SK-N-MC (cell line): Measurements from ENCODE around the gene EEF1A1.
"Not testable (repeated sequence)": the region's sequence is repeated elsewhere in the genome, so short reads cannot be mapped to it uniquely, and the experiment has no call there.

ENCODE experiments used
- DNase-seq: peaks from one replicate; pipeline ENCODE4 v3.0.0-alpha.2; 2011; ENCODE audit warnings: low read depth, low spot score
- H3K27ac ChIP-seq: fragments of 200-600 bp; sonication (generic); 2 replicates; pipeline ENCODE4 v1.5.1; 2016; ENCODE audit warnings: mixed run types
- H3K36me3 ChIP-seq: fragments of 200-600 bp; sonication (generic); 2 replicates; pipeline ENCODE4 v1.6.1; 2017; ENCODE audit warnings: antibody characterized with exemption, low read length, mixed read lengths; ENCODE audit not compliant: insufficient read depth
- H3K4me3 ChIP-seq: fragments of 200-600 bp; sonication (generic); 2 replicates; pipeline ENCODE4 v1.5.1; 2016
- H3K9ac ChIP-seq: fragments of 200-600 bp; sonication (generic); 2 replicates; pipeline ENCODE4 v1.8.0; 2017; ENCODE audit warnings: mixed run types, mixed read lengths; ENCODE audit not compliant: insufficient read length
- H3K9me3 ChIP-seq: fragments of 200-600 bp; sonication (generic); 2 replicates; pipeline ENCODE4 v1.6.1; 2017; ENCODE audit warnings: low read depth, mild to moderate bottlenecking, antibody characterized with exemption, low read length, moderate library complexity, mixed read lengths
- EZH2 ChIP-seq: fragments of 200-600 bp; sonication (generic); IDR thresholded peaks from one replicate; pipeline ENCODE4 v1.6.1; 2017; ENCODE audit warnings: antibody characterized with exemption
- FOXP2 ChIP-seq: optimal IDR thresholded peaks from 2 replicates; pipeline ENCODE3; 2011; ENCODE audit warnings: mild to moderate bottlenecking, moderate library complexity; ENCODE audit not compliant: insufficient read depth; ENCODE audit errors: extremely low read length, control extremely low read depth
- POLR2AphosphoS5 ChIP-seq: IDR thresholded peaks from 2 replicates; pipeline ENCODE4 v1.6.1; 2012; ENCODE audit warnings: mild to moderate bottlenecking, low read depth, low read length, borderline replicate concordance

EEF1A1 gene

GRCh38 chr6:73525546-73526330, 4.9 kb upstream of the EEF1A1 start:
- Histone ChIP-seq H3K36me3 (no peaks in the 10 kb centered on the region; the same call in 1 of the 2 replicates), H3K4me3 (no peak overlapping the region), H3K9ac (no peak overlapping the region), H3K9me3 (peaks cover 4% of the 10 kb centered on the region; the same call in 1 of the 2 replicates), H3K27ac (no peak overlapping the region)
- TF ChIP-seq FOXP2 (no peak), POLR2AphosphoS5 (no peak), EZH2 (no peak)
- DNase-seq = no peak

- H3K27ac ChIP-seq = peak overlapping the region; percentile 4; the same call in 1 of the 2 replicates
- peaks cover 22% of the 10 kb centered on the region for H3K36me3 ChIP-seq
- DNase-seq = no peak
- H3K9ac ChIP-seq = no peak overlapping the region
- TF ChIP-seq EZH2 = no peak
- TF ChIP-seq FOXP2 = no peak
- no peak for TF ChIP-seq POLR2AphosphoS5
- H3K9me3 ChIP-seq = peaks cover 13% of the 10 kb centered on the region; the same call in 1 of the 2 replicates
- H3K4me3 ChIP-seq = no peak overlapping the region
Measured at GRCh38 chr6:73523434-73524123, 2.7 kb upstream of the EEF1A1 start.

DNA sequence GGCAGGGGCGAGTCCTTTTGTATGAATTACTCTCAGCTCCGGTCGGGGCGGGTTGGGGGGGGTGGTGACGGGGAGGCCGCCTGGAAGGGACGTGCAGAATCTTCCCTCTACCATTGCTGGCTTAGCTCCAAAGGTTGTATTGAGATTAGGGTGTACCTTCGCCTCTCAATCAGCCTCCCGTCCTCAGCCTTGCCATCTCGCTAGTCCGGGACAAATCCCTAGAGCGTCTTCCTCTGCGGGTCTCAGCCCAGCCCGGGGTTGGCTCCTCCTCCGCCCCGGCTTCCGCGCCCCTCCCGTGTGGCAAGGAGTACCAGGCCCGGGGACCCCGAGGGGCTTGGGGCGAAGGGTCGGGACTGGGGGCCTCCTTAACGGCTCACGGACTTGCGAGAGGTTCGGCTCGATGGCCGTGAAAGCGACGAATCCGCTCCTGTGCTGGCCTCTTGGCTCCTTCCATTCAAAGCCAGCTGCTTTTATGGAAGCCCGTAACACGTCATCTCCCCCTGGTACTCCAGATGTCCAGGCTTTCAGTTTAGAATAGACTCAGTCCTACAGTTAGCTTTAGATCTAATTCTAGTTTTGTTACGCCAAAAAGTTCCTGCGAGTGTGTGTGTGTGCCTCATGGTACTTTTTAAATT, 636 bp upstream of the EEF1A1 start:
- Histone ChIP-seq H3K9ac (peak overlapping the region; percentile 82), H3K9me3 (peaks cover 13% of the 10 kb centered on the region; the same call in 1 of the 2 replicates), H3K4me3 (peak overlapping the region; percentile 78), H3K36me3 (peaks cover 42% of the 10 kb centered on the region), H3K27ac (peak overlapping the region; percentile 93)
- no peak for DNase-seq
- TF ChIP-seq FOXP2 = peak; percentile 28
- TF ChIP-seq EZH2 = no peak
- peak; percentile 63 for TF ChIP-seq POLR2AphosphoS5

- peak overlapping the region; percentile 99 for H3K27ac ChIP-seq
Measured at GRCh38 chr6:73519926-73520687, 725 bp downstream of the EEF1A1 start.

DNA sequence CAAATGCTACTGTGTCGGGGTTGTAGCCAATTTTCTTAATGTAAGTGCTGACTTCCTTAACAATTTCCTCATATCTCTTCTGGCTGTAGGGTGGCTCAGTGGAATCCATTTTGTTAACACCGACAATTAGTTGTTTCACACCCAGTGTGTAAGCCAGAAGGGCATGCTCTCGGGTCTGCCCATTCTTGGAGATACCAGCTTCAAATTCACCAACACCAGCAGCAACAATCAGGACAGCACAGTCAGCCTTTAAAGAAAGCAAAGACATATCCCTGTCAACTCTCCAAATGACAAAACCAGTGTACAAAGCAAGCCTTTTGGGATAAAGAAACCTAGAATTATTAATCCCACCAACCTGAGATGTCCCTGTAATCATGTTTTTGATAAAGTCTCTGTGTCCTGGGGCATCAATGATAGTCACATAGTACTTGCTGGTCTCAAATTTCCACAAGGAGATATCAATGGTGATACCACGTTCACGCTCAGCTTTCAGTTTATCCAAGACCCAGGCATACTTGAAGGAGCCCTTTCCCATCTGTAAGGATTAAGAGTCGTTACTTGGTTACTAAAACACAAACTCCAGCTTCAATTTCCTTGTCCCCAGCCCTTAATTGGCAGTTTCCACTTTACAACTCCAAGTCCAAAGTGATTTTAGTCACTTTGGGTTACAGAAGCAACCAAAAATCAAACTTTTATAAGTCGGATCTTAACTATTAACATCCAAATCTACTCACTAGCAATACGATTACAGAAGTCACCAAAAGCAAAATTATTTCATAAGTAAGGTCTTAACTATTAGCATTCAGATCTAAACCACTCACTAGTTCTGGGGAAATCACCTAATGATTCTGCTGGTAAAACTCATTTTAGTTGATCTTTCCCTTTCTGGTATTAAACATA, 1.6 kb downstream of the EEF1A1 start:
- TF ChIP-seq POLR2AphosphoS5 = peak; percentile 61
- not testable (repeated sequence) for DNase-seq
- peak overlapping the region; percentile 99 for H3K27ac ChIP-seq
- H3K9ac ChIP-seq = peak overlapping the region; percentile 100
- peaks cover 59% of the 10 kb centered on the region for H3K36me3 ChIP-seq
- H3K4me3 ChIP-seq = peak overlapping the region; percentile 99
- peaks cover 13% of the 10 kb centered on the region; the same call in 1 of the 2 replicates for H3K9me3 ChIP-seq

More at GRCh38 chr6:73519926-73520687, 725 bp downstream of the EEF1A1 start:
- Histone ChIP-seq H3K4me3 (peak overlapping the region; percentile 99), H3K9ac (peak overlapping the region; percentile 100), H3K36me3 (peaks cover 55% of the 10 kb centered on the region), H3K9me3 (peaks cover 13% of the 10 kb centered on the region; the same call in 1 of the 2 replicates)
- TF ChIP-seq FOXP2 = peak; percentile 20
- TF ChIP-seq POLR2AphosphoS5 = peak; percentile 75
- TF ChIP-seq EZH2 = no peak
- no peak for DNase-seq

DNA sequence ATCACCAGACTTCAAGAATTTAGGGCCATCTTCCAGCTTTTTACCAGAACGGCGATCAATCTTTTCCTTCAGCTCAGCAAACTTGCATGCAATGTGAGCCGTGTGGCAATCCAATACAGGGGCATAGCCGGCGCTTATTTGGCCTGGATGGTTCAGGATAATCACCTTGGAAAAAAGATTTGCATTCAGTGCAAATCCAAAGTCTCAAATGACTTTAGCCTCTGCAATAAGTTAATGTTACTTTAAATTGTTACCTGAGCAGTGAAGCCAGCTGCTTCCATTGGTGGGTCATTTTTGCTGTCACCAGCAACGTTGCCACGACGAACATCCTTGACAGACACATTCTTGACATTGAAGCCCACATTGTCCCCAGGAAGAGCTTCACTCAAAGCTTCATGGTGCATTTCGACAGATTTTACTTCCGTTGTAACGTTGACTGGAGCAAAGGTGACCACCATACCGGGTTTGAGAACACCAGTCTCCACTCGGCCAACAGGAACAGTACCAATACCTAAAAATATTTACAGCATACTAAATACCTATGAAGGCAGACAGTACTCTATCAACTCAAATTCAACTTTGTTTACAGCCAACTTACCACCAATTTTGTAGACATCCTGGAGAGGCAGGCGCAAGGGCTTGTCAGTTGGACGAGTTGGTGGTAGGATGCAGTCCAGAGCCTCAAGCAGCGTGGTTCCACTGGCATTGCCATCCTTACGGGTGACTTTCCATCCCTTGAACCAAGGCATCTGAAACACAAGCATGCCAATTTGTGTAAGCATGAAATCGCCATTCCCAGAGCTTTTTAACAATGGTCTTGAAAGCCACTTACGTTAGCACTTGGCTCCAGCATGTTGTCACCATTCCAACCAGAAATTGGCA, 2.5 kb downstream of the EEF1A1 start:
- peak; percentile 52; the same call in 1 of the 2 replicates for TF ChIP-seq POLR2AphosphoS5
- H3K9me3 ChIP-seq = peaks cover 13% of the 10 kb centered on the region; the same call in 1 of the 2 replicates
- DNase-seq = not testable (repeated sequence)
- H3K9ac ChIP-seq = peak overlapping the region; percentile 100
- peaks cover 59% of the 10 kb centered on the region for H3K36me3 ChIP-seq
- peak overlapping the region; percentile 99 for H3K27ac ChIP-seq
- peak overlapping the region; percentile 99 for H3K4me3 ChIP-seq
